ENCODE data around the gene C19orf67. TPM values are rescaled to one million over a fixed set of nuclear protein-coding genes. Genes with fewer than 3 reads are reported as not detected.

C19orf67 gene
- total RNA-seq, 1 donor from 2014 or later, result not detected

- Mint-ChIP-seq H3K9me3 (ENCODE audit: unreplicated experiment) (peaks cover 9% of the 10 kb centered on the region), H3K4me3 (ENCODE audit: unreplicated experiment) (no peak overlapping the region), H3K27ac (ENCODE audit: unreplicated experiment) (no peak overlapping the region), H3K27me3 (ENCODE audit: low read depth, unreplicated experiment) (no peaks in the 10 kb centered on the region), H3K36me3 (ENCODE audit: low read depth, unreplicated experiment) (peaks cover 24% of the 10 kb centered on the region), H3K4me1 (ENCODE audit: low read depth, unreplicated experiment) (peaks cover 4% of the 10 kb centered on the region)
- H3K79me2 ChIP-seq (ENCODE audit: insufficient read depth, low read length), result no peaks in the 10 kb centered on the region
- H4K20me1 ChIP-seq (ENCODE audit: insufficient read depth, low read length), result no peaks in the 10 kb centered on the region
- no peak overlapping the region for H3K9ac ChIP-seq (ENCODE audit: low read length)
- FAIRE-seq (no peak), DNase-seq (ENCODE audit: low read depth) (no peak)
- peaks cover 6% of the 10 kb centered on the region for H3K4me1 ChIP-seq (ENCODE audit: insufficient read depth, low read length)
- TF ChIP-seq CTCF (IDR thresholded peaks at IDR 0.05; ENCODE audit: insufficient read depth, low read depth, low read length) (no peak), EZH2 (IDR thresholded peaks at IDR 0.05; ENCODE audit: insufficient read depth, low read length) (no peak)
- no peak overlapping the region for H2AFZ ChIP-seq (ENCODE audit: low read depth, low read length)
- H3K27ac ChIP-seq (ENCODE audit: low read depth, low read length), result no peak overlapping the region
- H3K36me3 ChIP-seq (ENCODE audit: insufficient read depth, low read length), result peaks cover 10% of the 10 kb centered on the region
- H3K27me3 ChIP-seq (ENCODE audit: insufficient read depth, low read length), result no peaks in the 10 kb centered on the region
- no peak overlapping the region for H3K4me2 ChIP-seq (ENCODE audit: low read length)
- H3K9me3 ChIP-seq (ENCODE audit: insufficient read depth, low read depth, low read length), result peaks cover 7% of the 10 kb centered on the region
- no peak overlapping the region for H3K4me3 ChIP-seq (ENCODE audit: insufficient read depth, low read depth, low read length)
Observed at GRCh38 chr19:14096272-14096992, 10.8 kb upstream of the C19orf67 start.

- H3K9ac ChIP-seq (ENCODE audit: low read length), result no peak overlapping the region
- no peak overlapping the region for H3K27ac Mint-ChIP-seq (ENCODE audit: unreplicated experiment)
Observed at GRCh38 chr19:14094854-14095253, 9.3 kb upstream of the C19orf67 start.

More at GRCh38 chr19:14094854-14095253, 9.3 kb upstream of the C19orf67 start:
- Mint-ChIP-seq H3K36me3 (ENCODE audit: low read depth, unreplicated experiment) (peaks cover 19% of the 10 kb centered on the region), H3K27me3 (ENCODE audit: low read depth, unreplicated experiment) (no peaks in the 10 kb centered on the region), H3K4me1 (ENCODE audit: low read depth, unreplicated experiment) (peaks cover 4% of the 10 kb centered on the region), H3K9me3 (ENCODE audit: unreplicated experiment) (peaks cover 9% of the 10 kb centered on the region), H3K4me3 (ENCODE audit: unreplicated experiment) (no peak overlapping the region)
- DNase-seq (ENCODE audit: low read depth) (no peak), FAIRE-seq (no peak)
- Histone ChIP-seq H2AFZ (ENCODE audit: low read depth, low read length) (no peak overlapping the region), H3K4me1 (ENCODE audit: insufficient read depth, low read length) (peaks cover 8% of the 10 kb centered on the region), H3K79me2 (ENCODE audit: insufficient read depth, low read length) (no peaks in the 10 kb centered on the region), H3K27ac (ENCODE audit: low read depth, low read length) (no peak overlapping the region), H4K20me1 (ENCODE audit: insufficient read depth, low read length) (no peaks in the 10 kb centered on the region), H3K4me3 (ENCODE audit: insufficient read depth, low read depth, low read length) (no peak overlapping the region), H3K4me2 (ENCODE audit: low read length) (no peak overlapping the region), H3K9me3 (ENCODE audit: insufficient read depth, low read depth, low read length) (peaks cover 7% of the 10 kb centered on the region), H3K36me3 (ENCODE audit: insufficient read depth, low read length) (peaks cover 3% of the 10 kb centered on the region), H3K27me3 (ENCODE audit: insufficient read depth, low read length) (no peaks in the 10 kb centered on the region)
- TF ChIP-seq EZH2 (IDR thresholded peaks at IDR 0.05; ENCODE audit: insufficient read depth, low read length) (no peak), CTCF (IDR thresholded peaks at IDR 0.05; ENCODE audit: insufficient read depth, low read depth, low read length) (no peak)
